ENCODE measurements around the gene KCNB1. TPM values are rescaled to one million over a fixed set of nuclear protein-coding genes. Genes with fewer than 3 reads are reported as not detected.

The KCNB1 gene
- total RNA-seq, 2 experiments from 2014 or later, result 0.05 TPM; not detected in 1

- Mint-ChIP-seq H3K4me3 (no peak overlapping the region), H3K4me1 (peaks cover 5% of the 10 kb centered on the region), H3K27me3 (peaks cover 28% of the 10 kb centered on the region), H3K36me3 (peaks cover 2% of the 10 kb centered on the region), H3K9me3 (ENCODE audit: low read depth) (no peaks in the 10 kb centered on the region), H3K27ac (no peak overlapping the region)
- no peak for ATAC-seq
- DNase-seq, result no peak
- CTCF ChIA-PET, result interaction anchor here (2.2 kb wide), 1 partner anchor 95 kb away, joined by 8 read pairs; no protein-coding TSS in a partner anchor
Observed at GRCh38 chr20:49513009-49513408, 30.5 kb upstream of the KCNB1 start.

- DNase-seq, result no peak
- no peak overlapping the region for H3K4me3 Mint-ChIP-seq
- H3K4me1 Mint-ChIP-seq, result peaks cover 7% of the 10 kb centered on the region
- CTCF ChIA-PET, result interaction anchor here (1.2 kb wide), 1 partner anchor 21 kb away, joined by 3 read pairs; no protein-coding TSS in a partner anchor
- H3K27ac Mint-ChIP-seq, result no peak overlapping the region
- ATAC-seq, result no peak
- no peaks in the 10 kb centered on the region for H3K9me3 Mint-ChIP-seq (ENCODE audit: low read depth)
- peaks cover 30% of the 10 kb centered on the region for H3K27me3 Mint-ChIP-seq
- no peaks in the 10 kb centered on the region for H3K36me3 Mint-ChIP-seq
Observed at GRCh38 chr20:49511788-49512525, 29.5 kb upstream of the KCNB1 start.

GRCh38 chr20:49510562-49511122 lies 28.2 kb upstream of the KCNB1 start:
- no peak overlapping the region for H3K4me3 Mint-ChIP-seq
- H3K27ac Mint-ChIP-seq, result no peak overlapping the region
- H3K36me3 Mint-ChIP-seq, result no peaks in the 10 kb centered on the region
- ATAC-seq (no peak), DNase-seq (no peak)
- H3K27me3 Mint-ChIP-seq, result peaks cover 40% of the 10 kb centered on the region
- CTCF ChIA-PET, result interaction anchor here (1.0 to 1.2 kb wide), 2 partner anchors 22 to 177 kb away, joined by 3 to 4 read pairs; no protein-coding TSS in a partner anchor
- H3K9me3 Mint-ChIP-seq (ENCODE audit: low read depth), result no peaks in the 10 kb centered on the region
- peaks cover 7% of the 10 kb centered on the region for H3K4me1 Mint-ChIP-seq

GRCh38 chr20:49508435-49509199 lies 26.1 kb upstream of the KCNB1 start:
- no peaks in the 10 kb centered on the region for H3K9me3 Mint-ChIP-seq (ENCODE audit: low read depth)
- peaks cover 7% of the 10 kb centered on the region for H3K4me1 Mint-ChIP-seq
- DNase-seq (no peak), ATAC-seq (peak; percentile 58)
- H3K27me3 Mint-ChIP-seq, result peaks cover 46% of the 10 kb centered on the region
- no peaks in the 10 kb centered on the region for H3K36me3 Mint-ChIP-seq
- H3K27ac Mint-ChIP-seq, result no peak overlapping the region
- CTCF ChIA-PET, result interaction anchor here (0.7 to 2.9 kb wide), 16 partner anchors 11 to 188 kb away, joined by 3 to 17 read pairs (median 4); no protein-coding TSS in a partner anchor
- H3K4me3 Mint-ChIP-seq, result no peak overlapping the region

- DNase-seq, result no peak
- Mint-ChIP-seq H3K9me3 (ENCODE audit: low read depth) (no peaks in the 10 kb centered on the region), H3K27me3 (peaks cover 50% of the 10 kb centered on the region), H3K4me3 (no peak overlapping the region), H3K27ac (no peak overlapping the region), H3K36me3 (no peaks in the 10 kb centered on the region), H3K4me1 (peaks cover 7% of the 10 kb centered on the region)
- CTCF ChIA-PET, result interaction anchor here (0.9 to 2.9 kb wide), 14 partner anchors 14 to 187 kb away, joined by 3 to 17 read pairs (median 4); no protein-coding TSS in a partner anchor
- ATAC-seq, result no peak
Observed at GRCh38 chr20:49507741-49508434, 25.4 kb upstream of the KCNB1 start.

GRCh38 chr20:49505518-49505917 lies 23.1 kb upstream of the KCNB1 start:
- CTCF ChIA-PET, result interaction anchor here (0.8 to 1.4 kb wide), 6 partner anchors 27 to 175 kb away, joined by 3 to 6 read pairs (median 5); no protein-coding TSS in a partner anchor
- no peak for DNase-seq
- Mint-ChIP-seq H3K36me3 (no peaks in the 10 kb centered on the region), H3K4me1 (peaks cover 7% of the 10 kb centered on the region), H3K9me3 (ENCODE audit: low read depth) (no peaks in the 10 kb centered on the region), H3K27ac (no peak overlapping the region), H3K4me3 (no peak overlapping the region), H3K27me3 (peaks cover 45% of the 10 kb centered on the region)
- ATAC-seq, result no peak

- Mint-ChIP-seq H3K27me3 (peaks cover 30% of the 10 kb centered on the region), H3K27ac (no peak overlapping the region), H3K4me3 (no peak overlapping the region), H3K4me1 (peaks cover 2% of the 10 kb centered on the region), H3K9me3 (ENCODE audit: low read depth) (no peaks in the 10 kb centered on the region), H3K36me3 (no peaks in the 10 kb centered on the region)
- CTCF ChIA-PET, result no interaction called here
- ATAC-seq (no peak), DNase-seq (no peak)
Observed at GRCh38 chr20:49503176-49503575, 20.7 kb upstream of the KCNB1 start.

GRCh38 chr20:49501917-49502316 lies 19.4 kb upstream of the KCNB1 start:
- H3K9me3 Mint-ChIP-seq (ENCODE audit: low read depth), result no peaks in the 10 kb centered on the region
- no peaks in the 10 kb centered on the region for H3K4me1 Mint-ChIP-seq
- H3K27ac Mint-ChIP-seq, result no peak overlapping the region
- CTCF ChIA-PET, result interaction anchor here (0.6 to 3.6 kb wide), 3 partner anchors 17 to 156 kb away, joined by 3 to 15 read pairs (median 3); no protein-coding TSS in a partner anchor
- no peaks in the 10 kb centered on the region for H3K36me3 Mint-ChIP-seq
- no peak overlapping the region for H3K4me3 Mint-ChIP-seq
- peaks cover 31% of the 10 kb centered on the region for H3K27me3 Mint-ChIP-seq
- DNase-seq (no peak), ATAC-seq (no peak)

GRCh38 chr20:49497398-49497669 lies 14.9 kb upstream of the KCNB1 start:
- no peak for DNase-seq
- Mint-ChIP-seq H3K36me3 (no peaks in the 10 kb centered on the region), H3K27me3 (peaks cover 28% of the 10 kb centered on the region), H3K4me3 (no peak overlapping the region), H3K4me1 (no peaks in the 10 kb centered on the region), H3K9me3 (ENCODE audit: low read depth) (no peaks in the 10 kb centered on the region), H3K27ac (no peak overlapping the region)
- no peak for ATAC-seq
- CTCF ChIA-PET, result interaction anchor here (1.0 to 1.8 kb wide), 4 partner anchors 12 to 36 kb away, joined by 3 to 7 read pairs (median 4); no protein-coding TSS in a partner anchor

- Mint-ChIP-seq H3K27me3 (peaks cover 31% of the 10 kb centered on the region), H3K9me3 (ENCODE audit: low read depth) (no peaks in the 10 kb centered on the region), H3K4me3 (no peak overlapping the region), H3K36me3 (no peaks in the 10 kb centered on the region), H3K27ac (no peak overlapping the region), H3K4me1 (no peaks in the 10 kb centered on the region)
- no peak for DNase-seq
- CTCF ChIA-PET, result interaction anchor here (1.0 to 1.8 kb wide), 4 partner anchors 12 to 37 kb away, joined by 3 to 7 read pairs (median 4); no protein-coding TSS in a partner anchor
- no peak for ATAC-seq
Observed at GRCh38 chr20:49496553-49497397, 14.3 kb upstream of the KCNB1 start.

- Mint-ChIP-seq H3K27me3 (peaks cover 34% of the 10 kb centered on the region), H3K9me3 (ENCODE audit: low read depth) (no peaks in the 10 kb centered on the region), H3K4me1 (no peaks in the 10 kb centered on the region), H3K36me3 (no peaks in the 10 kb centered on the region), H3K4me3 (no peak overlapping the region), H3K27ac (no peak overlapping the region)
- no peak for ATAC-seq
- CTCF ChIA-PET, result no interaction called here
- no peak for DNase-seq
Observed at GRCh38 chr20:49496043-49496442, 13.6 kb upstream of the KCNB1 start.

GRCh38 chr20:49490689-49491088 lies 8.2 kb upstream of the KCNB1 start:
- Mint-ChIP-seq H3K4me1 (no peaks in the 10 kb centered on the region), H3K27ac (no peak overlapping the region), H3K4me3 (no peak overlapping the region), H3K27me3 (peaks cover 56% of the 10 kb centered on the region), H3K9me3 (ENCODE audit: low read depth) (peaks cover 4% of the 10 kb centered on the region), H3K36me3 (no peaks in the 10 kb centered on the region)
- ATAC-seq (no peak), DNase-seq (no peak)
- CTCF ChIA-PET, result interaction anchor here (0.7 kb wide), 1 partner anchor 17 kb away, joined by 3 read pairs; no protein-coding TSS in a partner anchor

Measured in activated CD8-positive, alpha-beta memory T cell treated with anti-CD3 and anti-CD28 coated beads, Interleukin-2, amount 10 ng/mL, durations not matched to agents 7 days and 5 days (primary cell).